Bone marrow (tissue), 2 donors: ENCODE data around the gene SERTM2.

Source experiments
- DNase-seq, 2 donors: peaks; one replicate each; lab custom pipeline; 2025; lab: John Stamatoyannopoulos, UW

Gene SERTM2

GRCh38 chrX:111560801-111561200 lies 49.4 kb downstream of the SERTM2 start:
- no peak for DNase-seq

- no peak for DNase-seq
Measured at GRCh38 chrX:111561851-111562250, 50.4 kb downstream of the SERTM2 start.

- DNase-seq = no peak
Measured at GRCh38 chrX:111567542-111568255, 56.3 kb downstream of the SERTM2 start.

GRCh38 chrX:111568354-111568753 lies 56.9 kb downstream of the SERTM2 start:
- DNase-seq = no peak

- no peak for DNase-seq
Measured at GRCh38 chrX:111568817-111569216, 57.4 kb downstream of the SERTM2 start.
